ENCODE results near the gene SIRT2. TPM values are rescaled to one million over a fixed set of nuclear protein-coding genes. Genes with fewer than 3 reads are reported as not detected.
A peak's percentile ranks its signal among the peaks of the same experiment; 100 is the strongest.

The SIRT2 gene
- total and polyA plus RNA-seq, 2 of the 13 experiments (the other 11 are each of a cell fraction or from before 2014, with no cell fraction given): 22.3 to 26.1 TPM

DNA sequence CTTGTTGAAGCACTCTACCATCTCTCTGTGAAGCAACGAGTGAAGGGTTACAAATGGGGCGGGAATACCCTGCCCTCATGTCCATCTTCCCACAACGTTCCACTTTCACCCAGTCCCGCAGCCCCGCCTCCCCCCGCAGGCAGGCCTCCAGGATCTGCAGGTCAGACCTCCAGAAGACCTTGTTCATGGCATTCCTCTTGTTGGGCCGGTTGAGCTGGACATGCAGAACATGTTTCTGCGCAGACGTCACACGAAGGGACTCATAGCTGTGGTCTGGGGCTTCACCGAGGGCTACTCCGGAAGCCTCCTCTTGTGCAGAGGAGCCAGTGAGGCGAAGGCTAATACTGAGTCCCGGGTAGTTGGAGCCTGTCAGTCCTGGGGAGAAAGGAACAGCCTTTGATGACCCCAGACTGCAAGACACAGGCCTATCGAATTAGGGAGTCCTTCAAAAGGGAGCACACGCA, 68.2 kb downstream of the SIRT2 start (continued):
- TF ChIP-seq, protein P1, sequence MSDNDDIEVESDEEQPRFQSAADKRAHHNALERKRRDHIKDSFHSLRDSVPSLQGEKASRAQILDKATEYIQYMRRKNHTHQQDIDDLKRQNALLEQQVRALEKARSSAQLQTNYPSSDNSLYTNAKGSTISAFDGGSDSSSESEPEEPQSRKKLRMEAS (IDR thresholded peaks at IDR 0.05): no peak
- TF ChIP-seq, protein P2, sequence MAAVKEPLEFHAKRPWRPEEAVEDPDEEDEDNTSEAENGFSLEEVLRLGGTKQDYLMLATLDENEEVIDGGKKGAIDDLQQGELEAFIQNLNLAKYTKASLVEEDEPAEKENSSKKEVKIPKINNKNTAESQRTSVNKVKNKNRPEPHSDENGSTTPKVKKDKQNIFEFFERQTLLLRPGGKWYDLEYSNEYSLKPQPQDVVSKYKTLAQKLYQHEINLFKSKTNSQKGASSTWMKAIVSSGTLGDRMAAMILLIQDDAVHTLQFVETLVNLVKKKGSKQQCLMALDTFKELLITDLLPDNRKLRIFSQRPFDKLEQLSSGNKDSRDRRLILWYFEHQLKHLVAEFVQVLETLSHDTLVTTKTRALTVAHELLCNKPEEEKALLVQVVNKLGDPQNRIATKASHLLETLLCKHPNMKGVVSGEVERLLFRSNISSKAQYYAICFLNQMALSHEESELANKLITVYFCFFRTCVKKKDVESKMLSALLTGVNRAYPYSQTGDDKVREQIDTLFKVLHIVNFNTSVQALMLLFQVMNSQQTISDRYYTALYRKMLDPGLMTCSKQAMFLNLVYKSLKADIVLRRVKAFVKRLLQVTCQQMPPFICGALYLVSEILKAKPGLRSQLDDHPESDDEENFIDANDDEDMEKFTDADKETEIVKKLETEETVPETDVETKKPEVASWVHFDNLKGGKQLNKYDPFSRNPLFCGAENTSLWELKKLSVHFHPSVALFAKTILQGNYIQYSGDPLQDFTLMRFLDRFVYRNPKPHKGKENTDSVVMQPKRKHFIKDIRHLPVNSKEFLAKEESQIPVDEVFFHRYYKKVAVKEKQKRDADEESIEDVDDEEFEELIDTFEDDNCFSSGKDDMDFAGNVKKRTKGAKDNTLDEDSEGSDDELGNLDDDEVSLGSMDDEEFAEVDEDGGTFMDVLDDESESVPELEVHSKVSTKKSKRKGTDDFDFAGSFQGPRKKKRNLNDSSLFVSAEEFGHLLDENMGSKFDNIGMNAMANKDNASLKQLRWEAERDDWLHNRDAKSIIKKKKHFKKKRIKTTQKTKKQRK (IDR thresholded peaks at IDR 0.05; ENCODE audit: low read length): no peak
- TF ChIP-seq, protein P3, sequence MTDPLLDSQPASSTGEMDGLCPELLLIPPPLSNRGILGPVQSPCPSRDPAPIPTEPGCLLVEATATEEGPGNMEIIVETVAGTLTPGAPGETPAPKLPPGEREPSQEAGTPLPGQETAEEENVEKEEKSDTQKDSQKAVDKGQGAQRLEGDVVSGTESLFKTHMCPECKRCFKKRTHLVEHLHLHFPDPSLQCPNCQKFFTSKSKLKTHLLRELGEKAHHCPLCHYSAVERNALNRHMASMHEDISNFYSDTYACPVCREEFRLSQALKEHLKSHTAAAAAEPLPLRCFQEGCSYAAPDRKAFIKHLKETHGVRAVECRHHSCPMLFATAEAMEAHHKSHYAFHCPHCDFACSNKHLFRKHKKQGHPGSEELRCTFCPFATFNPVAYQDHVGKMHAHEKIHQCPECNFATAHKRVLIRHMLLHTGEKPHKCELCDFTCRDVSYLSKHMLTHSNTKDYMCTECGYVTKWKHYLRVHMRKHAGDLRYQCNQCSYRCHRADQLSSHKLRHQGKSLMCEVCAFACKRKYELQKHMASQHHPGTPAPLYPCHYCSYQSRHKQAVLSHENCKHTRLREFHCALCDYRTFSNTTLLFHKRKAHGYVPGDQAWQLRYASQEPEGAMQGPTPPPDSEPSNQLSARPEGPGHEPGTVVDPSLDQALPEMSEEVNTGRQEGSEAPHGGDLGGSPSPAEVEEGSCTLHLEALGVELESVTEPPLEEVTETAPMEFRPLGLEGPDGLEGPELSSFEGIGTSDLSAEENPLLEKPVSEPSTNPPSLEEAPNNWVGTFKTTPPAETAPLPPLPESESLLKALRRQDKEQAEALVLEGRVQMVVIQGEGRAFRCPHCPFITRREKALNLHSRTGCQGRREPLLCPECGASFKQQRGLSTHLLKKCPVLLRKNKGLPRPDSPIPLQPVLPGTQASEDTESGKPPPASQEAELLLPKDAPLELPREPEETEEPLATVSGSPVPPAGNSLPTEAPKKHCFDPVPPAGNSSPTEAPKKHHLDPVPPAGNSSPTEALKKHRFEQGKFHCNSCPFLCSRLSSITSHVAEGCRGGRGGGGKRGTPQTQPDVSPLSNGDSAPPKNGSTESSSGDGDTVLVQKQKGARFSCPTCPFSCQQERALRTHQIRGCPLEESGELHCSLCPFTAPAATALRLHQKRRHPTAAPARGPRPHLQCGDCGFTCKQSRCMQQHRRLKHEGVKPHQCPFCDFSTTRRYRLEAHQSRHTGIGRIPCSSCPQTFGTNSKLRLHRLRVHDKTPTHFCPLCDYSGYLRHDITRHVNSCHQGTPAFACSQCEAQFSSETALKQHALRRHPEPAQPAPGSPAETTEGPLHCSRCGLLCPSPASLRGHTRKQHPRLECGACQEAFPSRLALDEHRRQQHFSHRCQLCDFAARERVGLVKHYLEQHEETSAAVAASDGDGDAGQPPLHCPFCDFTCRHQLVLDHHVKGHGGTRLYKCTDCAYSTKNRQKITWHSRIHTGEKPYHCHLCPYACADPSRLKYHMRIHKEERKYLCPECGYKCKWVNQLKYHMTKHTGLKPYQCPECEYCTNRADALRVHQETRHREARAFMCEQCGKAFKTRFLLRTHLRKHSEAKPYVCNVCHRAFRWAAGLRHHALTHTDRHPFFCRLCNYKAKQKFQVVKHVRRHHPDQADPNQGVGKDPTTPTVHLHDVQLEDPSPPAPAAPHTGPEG (CRISPR knock-in tag; IDR thresholded peaks at IDR 0.05): peak; percentile 59; the same call in 1 of the 2 replicates
- TF ChIP-seq RBM22 (optimal IDR thresholded peaks at IDR 0.05; ENCODE audit: low read length): no peak
- no peak for TF ChIP-seq NFE2L2 (IDR thresholded peaks at IDR 0.05; ENCODE audit: low read length)
- TF ChIP-seq GFI1 (CRISPR knock-in tag; IDR thresholded peaks at IDR 0.05; ENCODE audit: borderline replicate concordance): no peak
- TF ChIP-seq TCF12 (IDR thresholded peaks at IDR 0.05): no peak
- no peak for TF ChIP-seq TCF12 (CRISPR knock-in tag; IDR thresholded peaks at IDR 0.05)
- TF ChIP-seq, protein P4, sequence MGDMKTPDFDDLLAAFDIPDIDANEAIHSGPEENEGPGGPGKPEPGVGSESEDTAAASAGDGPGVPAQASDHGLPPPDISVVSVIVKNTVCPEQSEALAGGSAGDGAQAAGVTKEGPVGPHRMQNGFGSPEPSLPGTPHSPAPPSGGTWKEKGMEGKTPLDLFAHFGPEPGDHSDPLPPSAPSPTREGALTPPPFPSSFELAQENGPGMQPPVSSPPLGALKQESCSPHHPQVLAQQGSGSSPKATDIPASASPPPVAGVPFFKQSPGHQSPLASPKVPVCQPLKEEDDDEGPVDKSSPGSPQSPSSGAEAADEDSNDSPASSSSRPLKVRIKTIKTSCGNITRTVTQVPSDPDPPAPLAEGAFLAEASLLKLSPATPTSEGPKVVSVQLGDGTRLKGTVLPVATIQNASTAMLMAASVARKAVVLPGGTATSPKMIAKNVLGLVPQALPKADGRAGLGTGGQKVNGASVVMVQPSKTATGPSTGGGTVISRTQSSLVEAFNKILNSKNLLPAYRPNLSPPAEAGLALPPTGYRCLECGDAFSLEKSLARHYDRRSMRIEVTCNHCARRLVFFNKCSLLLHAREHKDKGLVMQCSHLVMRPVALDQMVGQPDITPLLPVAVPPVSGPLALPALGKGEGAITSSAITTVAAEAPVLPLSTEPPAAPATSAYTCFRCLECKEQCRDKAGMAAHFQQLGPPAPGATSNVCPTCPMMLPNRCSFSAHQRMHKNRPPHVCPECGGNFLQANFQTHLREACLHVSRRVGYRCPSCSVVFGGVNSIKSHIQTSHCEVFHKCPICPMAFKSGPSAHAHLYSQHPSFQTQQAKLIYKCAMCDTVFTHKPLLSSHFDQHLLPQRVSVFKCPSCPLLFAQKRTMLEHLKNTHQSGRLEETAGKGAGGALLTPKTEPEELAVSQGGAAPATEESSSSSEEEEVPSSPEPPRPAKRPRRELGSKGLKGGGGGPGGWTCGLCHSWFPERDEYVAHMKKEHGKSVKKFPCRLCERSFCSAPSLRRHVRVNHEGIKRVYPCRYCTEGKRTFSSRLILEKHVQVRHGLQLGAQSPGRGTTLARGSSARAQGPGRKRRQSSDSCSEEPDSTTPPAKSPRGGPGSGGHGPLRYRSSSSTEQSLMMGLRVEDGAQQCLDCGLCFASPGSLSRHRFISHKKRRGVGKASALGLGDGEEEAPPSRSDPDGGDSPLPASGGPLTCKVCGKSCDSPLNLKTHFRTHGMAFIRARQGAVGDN (CRISPR knock-in tag; IDR thresholded peaks at IDR 0.05): no peak; the same call in 1 of the 2 replicates
- no peak for TF ChIP-seq SOX6 (IDR thresholded peaks at IDR 0.05)
- TF ChIP-seq SOX6 (CRISPR knock-in tag; IDR thresholded peaks at IDR 0.05): peak; percentile 3; the same call in 1 of the 2 replicates
- TF ChIP-seq TGIF2 (CRISPR knock-in tag; IDR thresholded peaks at IDR 0.05): no peak
- TF ChIP-seq SSRP1 (CRISPR knock-in tag; IDR thresholded peaks at IDR 0.05): no peak
- TF ChIP-seq, protein P5, sequence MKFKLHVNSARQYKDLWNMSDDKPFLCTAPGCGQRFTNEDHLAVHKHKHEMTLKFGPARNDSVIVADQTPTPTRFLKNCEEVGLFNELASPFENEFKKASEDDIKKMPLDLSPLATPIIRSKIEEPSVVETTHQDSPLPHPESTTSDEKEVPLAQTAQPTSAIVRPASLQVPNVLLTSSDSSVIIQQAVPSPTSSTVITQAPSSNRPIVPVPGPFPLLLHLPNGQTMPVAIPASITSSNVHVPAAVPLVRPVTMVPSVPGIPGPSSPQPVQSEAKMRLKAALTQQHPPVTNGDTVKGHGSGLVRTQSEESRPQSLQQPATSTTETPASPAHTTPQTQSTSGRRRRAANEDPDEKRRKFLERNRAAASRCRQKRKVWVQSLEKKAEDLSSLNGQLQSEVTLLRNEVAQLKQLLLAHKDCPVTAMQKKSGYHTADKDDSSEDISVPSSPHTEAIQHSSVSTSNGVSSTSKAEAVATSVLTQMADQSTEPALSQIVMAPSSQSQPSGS (CRISPR knock-in tag; IDR thresholded peaks at IDR 0.05): no peak; the same call in 1 of the 2 replicates
- peak; percentile 50 for TF ChIP-seq ZNF501 (CRISPR knock-in tag; IDR thresholded peaks at IDR 0.05)
- TF ChIP-seq AGO1 (IDR thresholded peaks at IDR 0.05; ENCODE audit: low read depth, low read length, poor library complexity, severe bottlenecking): no peak

All from HepG2 (cell line).